SK-N-DZ (cell line): ENCODE data around the gene PRR36.
A peak's percentile ranks its signal among the peaks of the same experiment; 100 is the strongest.
"Not testable (repeated sequence)": the region's sequence is repeated elsewhere in the genome, so short reads cannot be mapped to it uniquely, and the experiment has no call there.

Source experiments
- DNase-seq: peaks from one replicate; pipeline ENCODE4 v3.0.0-alpha.2; 2015; ENCODE audit warnings: low spot score

The PRR36 gene

GRCh38 chr19:7860714-7861618 is 13.2 kb downstream of the PRR36 start:
- no peak for DNase-seq

DNA sequence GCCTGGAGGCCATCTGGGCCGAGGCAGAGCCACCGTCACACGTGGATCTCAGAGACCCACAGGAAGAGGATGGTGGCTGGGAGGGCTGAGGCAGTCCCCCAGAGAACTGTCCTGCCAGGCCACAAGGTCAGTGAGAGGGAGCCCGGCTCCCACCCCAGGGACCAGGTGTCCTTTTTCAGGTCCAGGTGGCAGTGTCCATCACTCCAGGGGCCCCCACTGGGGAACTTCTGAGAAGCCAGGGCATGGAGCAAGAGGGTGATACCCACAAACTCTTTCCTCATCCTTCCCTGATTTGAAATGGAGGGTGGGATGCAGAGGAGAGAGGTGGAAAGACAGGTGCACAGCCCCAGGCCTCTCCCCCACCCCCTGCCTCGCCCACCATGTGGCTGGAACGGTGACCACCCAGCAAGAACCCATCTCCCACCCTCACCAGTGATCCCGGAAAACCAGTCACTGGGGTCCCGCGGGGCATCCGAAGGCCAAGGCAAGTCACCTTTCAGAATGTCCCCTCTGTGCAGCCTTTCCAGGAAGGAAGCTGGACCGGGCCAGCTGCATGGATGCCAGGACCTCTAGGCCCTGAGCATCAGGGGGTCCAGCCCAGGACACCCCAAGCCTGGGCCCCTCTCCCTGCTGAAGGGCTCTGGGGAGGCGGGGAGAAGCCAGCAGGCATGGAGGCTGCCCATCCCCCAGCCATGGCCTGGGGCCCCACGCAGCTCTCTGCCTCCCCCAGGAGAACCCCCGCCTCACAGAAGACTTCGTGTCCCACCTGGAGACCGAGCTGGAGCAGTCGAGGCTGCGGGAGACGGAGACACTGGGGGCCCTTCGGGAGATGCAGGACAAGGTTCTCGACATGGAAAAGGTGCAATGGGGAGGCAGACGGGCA is 14.1 kb downstream of the PRR36 start:
- no peak for DNase-seq

DNA sequence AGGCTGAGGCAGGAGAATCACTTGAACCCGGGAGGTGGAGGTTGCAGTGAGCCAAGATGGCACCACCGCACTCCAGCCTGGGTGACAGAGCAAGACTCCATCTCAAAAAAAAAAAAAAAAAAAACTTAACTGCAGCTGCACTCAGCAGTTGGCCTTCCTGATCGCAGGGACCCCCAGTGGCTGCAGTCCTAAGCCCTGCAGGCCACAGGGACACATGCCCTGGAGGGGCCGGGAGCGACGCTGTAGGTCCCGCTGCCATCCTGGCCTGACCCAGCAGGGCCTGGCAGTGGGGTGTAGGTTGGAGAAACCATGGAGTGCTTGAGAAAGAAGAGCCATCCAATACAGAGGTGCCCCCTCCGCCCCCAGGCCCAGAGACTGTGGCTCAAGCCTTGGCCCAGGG is 15.1 kb downstream of the PRR36 start:
- DNase-seq: not testable (repeated sequence)

DNA sequence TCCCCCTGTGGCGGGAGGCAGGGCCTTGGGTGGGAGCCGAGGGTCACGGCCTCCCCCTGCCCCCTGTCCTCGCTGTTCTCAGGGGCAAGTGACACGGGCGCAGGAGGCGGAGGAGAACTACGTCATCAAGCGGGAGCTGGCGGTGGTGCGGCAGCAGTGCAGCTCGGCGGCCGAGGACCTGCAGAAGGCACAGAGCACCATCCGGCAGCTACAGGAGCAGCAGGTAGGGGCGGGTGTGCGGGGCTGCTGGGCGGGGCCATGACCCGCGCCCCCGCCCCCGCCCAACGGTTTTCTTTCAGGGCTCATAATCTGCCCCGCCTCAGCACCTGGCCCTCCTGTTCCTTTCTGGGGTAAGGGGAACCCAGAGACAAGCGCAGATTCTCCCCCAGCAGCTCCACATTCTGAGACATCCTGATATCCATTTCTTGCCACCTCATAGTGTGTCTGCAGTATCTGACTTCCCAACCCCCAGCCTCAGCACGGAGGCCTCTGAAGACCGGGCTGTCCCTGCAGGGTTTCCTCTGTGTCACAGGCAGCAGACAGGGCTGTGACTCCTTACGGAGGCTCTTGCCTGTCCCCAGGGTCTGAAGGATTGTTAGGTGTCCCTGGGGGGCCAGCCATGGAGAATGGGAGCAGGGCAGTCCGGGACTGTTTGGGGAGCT is 15.9 kb downstream of the PRR36 start:
- peak; percentile 69 for DNase-seq

- DNase-seq: no peak
These were observed 16.5 kb downstream of the PRR36 start for GRCh38 chr19:7857727-7858108.

GRCh38 chr19:7856679-7857663 is 17.2 kb downstream of the PRR36 start:
- no peak for DNase-seq

- DNase-seq: no peak
These were observed 18.0 kb downstream of the PRR36 start for GRCh38 chr19:7856109-7856591.

GRCh38 chr19:7855426-7856108 is 18.6 kb downstream of the PRR36 start:
- no peak for DNase-seq

- no peak for DNase-seq
These were observed 20.4 kb downstream of the PRR36 start for GRCh38 chr19:7853770-7854128.

- DNase-seq: peak; percentile 67
These were observed 21.1 kb downstream of the PRR36 start for GRCh38 chr19:7852851-7853769.

DNA sequence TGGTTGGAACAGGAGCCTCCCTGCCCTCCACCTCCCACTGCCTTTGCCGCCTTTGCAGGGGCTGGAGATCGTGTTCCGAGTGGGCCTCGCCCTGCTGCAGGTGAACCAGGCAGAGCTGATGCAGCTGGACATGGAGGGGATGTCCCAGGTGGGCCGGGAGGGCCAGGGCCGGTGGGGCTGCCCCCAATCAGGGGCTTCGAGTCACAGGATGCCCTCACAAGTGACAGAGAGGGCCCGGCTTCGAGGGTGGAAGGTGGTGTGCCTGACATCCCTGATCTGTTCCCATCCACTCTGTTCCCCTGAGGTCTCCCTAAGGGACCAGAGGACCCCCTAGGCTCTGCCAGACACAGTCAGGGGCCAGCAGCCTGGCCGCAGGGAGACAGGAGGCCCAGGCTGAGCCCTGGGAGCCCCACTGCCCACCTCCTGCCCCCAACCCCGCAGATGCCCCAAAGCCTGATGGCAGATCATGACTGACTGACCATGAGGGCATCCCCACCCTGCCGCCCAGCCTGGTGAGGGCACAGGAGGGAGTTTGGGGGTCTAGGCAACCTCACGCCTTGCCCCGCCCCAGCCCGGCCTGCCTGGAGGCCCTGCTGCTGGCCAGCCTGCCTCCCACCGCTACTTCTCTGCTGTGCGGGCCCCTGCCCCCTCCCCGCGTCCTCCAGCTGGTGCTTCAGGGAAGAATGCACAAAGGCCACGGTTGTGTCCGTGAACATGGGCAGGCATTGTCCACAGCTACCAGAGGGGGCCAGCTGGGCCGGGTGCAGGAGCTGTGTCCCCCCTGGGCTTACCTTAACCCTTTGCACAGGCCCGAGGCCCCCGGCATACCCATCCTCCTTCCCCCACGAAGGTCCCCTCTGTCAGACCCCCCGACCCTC is 22.3 kb downstream of the PRR36 start:
- no peak for DNase-seq

DNA sequence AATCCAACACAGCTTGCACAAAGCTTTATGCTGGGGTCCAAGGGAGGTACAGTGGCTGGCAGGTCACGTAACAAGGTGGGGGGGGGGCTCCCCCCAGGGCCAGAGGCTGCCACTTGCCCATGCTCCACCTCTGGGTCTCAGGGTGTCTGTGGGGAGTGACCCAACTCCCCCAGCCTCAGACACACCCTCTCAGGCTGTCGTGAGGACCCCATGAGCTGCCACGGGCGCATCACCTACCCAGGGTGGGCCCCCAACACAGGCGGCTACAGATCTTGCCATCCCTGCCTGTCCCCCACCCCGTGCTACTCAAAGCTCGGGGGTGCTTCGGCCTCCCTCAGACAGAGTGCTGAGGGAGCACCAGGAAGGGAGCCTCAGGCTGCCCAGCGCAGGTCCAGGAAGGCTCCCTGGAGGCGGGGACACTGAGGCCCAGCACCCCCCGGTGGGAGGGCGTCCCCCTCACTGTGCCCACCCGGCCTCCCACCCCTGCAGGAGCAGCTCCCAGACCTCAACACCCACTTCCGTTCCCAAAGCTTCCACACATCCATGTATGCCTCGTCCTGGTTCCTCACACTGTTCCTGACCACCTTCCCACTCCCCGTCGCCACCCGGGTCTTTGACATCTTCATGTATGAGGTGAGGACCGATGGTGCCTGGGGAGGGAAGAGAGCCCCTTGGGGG is 23.1 kb downstream of the PRR36 start:
- no peak for DNase-seq

DNA sequence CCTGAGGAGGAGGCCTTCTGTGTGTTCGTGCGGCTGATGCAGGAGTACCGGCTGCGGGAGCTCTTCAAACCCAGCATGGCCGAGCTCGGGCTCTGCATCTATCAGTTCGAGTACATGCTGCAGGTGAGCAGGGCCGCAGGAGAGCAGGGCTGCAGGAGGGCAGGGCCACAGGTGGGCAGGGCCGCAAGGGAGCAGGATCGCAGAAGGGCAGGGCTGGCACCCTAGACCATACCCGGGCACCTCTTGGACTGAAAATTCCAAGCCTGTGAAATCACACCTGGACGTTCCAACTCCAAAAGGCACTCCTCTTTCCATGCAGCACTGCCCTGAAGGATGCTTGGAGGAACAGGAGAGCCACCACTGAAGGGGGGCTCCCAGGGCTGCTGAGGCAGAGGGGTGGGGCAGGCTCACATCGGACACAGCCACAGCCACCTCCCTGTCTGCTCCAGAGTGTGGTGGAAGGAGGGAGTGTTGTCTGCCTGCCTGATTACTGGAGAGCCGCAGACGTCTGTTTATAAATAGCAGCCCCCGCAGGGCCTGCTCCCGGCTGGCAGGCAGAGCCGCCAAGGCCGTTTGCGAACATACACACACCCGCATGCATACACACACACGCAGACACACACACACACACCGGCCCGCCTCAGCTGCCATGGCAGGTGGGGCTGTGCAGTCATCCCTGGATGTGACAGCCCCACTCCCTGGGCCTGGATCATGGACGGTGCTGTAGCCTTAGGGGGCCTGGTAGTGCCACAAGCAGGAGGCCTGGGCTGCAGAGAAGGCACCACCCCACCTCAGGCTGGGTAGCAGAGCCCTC is 24.0 kb downstream of the PRR36 start:
- DNase-seq: no peak

GRCh38 chr19:7849631-7849999 is 24.6 kb downstream of the PRR36 start:
- no peak for DNase-seq

DNA sequence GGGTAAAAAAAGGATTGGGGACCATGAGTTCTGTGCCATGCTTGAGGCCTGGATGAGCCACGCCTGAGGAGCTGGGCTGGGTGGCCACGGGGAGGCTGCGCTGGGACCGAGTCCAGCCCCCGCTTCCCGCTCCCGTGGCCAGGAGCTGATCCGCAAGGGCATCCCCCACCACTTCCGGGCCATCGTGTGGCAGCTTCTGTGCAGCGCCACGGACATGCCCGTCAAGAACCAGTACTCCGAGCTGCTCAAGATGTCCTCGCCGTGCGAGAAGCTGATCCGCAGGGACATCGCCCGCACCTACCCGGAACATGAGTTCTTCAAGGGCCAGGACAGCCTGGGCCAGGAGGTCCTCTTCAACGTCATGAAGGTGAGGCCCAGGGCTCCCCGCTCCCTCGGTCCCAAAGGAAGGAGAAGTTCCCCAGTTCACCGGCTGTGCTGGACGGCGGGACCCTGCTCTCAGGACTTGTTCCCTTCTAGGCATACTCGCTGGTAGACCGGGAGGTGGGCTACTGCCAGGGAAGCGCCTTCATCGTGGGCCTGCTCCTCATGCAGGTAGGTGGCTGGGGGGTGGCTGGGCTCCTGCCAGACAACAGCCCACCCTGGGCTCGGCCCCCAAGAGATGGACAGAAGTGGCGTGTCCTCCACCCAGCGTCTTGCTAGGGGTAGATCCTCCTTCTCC is 25.3 kb downstream of the PRR36 start:
- DNase-seq: no peak

DNA sequence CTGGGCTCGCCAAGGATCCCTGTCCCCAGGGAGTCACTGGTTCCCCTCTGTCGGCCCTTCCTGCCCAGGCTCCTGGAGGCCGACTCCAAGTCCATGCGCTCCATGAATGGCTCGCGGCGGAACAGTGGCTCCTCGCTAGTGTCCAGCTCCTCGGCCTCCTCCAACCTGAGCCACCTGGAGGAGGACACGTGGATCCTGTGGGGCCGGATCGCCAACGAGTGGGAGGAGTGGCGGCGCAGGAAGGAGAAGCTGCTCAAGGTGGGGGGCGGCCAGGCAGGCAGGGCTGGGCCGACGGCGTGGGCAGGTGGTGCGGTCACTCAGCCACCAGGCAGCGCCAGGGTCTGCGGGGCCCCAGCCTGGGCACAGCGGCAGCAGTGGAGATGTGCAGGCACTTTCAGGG is 26.5 kb downstream of the PRR36 start:
- DNase-seq: no peak
